NCI-H526 (cell line): Measurements from ENCODE around the gene GPC3.
"Not testable (repeated sequence)": the region's sequence is repeated elsewhere in the genome, so short reads cannot be mapped to it uniquely, and the experiment has no call there.

Experiments
- DNase-seq, 2 experiments: peaks; one replicate each; lab custom pipeline; 2025; lab: John Stamatoyannopoulos, UW

Gene GPC3

DNA sequence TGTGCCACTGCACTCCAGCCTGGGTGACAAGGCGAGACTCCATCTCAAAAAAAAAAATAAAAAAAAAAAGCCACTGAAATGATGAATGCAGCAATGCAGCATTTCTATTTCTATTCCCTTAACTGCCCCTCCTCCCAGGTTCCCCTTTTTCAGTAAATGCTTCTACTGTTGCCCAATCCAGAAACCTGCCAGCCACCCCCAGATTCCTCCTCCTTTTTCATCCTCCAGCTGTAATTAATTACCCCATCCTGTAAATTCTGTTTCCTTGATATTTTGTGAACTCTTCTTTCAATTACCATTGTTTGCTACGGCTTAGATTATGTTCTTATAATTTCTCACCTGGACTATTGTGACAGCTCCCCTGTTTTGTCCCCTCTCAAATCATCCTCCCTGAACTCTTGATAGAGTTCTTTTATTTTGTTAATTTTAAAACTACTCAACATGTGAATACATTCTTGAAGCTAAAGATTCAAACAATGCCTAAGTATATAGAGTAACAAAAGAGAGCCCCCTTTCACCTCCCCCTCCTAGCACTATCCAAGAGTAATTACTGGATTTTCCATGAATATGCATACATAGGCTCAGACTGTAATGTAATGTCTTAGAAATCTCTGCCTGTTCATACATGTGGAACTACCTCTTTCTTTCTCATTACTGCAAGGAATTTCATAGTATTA, 429.5 kb downstream of the GPC3 start:
- no peak for DNase-seq

DNA sequence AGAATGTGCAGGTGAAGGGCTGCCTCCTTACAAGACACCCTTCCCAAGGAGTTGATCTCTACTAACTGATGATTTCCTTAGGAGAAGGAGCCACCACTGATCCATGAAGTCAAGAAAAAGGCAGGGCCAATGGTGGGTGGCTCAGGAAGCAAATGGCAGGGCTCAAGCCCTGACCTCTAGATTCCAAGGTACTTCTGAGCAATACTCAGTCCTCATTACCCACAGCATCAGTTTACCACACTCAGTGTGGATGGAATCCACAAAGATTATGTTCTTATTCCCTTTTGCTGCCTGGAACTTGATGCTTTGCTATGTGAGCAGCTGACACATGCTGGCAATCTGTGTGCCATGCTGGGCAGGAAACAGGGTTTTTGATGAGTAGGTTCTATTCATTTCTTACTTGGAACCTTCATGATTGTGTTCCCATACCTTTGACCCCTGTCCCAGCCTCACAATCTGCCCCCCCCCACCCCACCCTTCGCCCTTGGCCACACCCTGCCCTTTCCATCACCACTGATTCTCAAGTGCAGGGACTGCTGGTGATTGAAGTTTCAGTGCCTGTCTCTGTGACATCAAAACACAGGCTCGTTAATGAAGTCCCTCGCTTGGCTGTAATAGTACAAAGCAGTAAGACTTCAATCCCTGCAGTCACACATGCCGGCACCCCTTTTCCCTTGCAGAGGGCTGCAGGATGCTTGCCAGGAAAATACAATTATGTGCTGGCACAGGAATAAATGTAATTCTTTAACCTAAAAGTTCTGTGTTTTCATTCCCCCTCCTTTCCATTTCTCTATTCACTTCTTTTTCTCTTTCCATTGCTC, 434.5 kb downstream of the GPC3 start:
- no peak for DNase-seq

DNA sequence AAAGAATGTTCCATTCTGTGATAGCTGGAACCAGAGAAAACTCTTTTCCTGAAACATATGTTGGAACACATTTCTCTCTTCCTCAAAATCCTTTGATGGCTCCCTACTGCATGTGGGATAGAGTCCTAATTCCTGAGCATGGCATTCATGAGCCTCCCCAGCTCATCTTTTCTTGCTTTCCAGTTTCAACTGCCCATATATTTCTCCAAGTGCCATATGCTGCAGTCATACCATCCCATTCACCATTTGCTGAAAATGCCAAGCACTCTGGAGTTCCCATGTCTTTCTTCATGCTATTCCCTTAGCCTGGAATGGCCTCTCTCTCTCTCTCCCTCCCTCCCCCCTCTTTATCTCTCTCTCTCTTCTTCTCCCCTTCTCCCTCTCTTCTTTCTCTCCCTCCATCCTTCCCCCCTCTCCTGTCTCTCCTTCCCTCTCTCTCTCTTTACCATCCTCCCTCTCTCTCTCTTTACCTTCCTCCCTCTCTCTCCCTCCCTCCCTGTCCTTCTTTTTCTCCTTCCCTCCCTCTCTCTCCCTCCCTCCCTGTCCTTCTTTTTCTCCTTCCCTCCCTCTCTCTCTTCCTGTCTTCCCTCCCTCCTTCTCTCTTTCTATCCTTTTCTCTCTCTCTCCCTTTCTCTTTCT, 436.0 kb downstream of the GPC3 start:
- no peak for DNase-seq

GRCh38 chrX:133546441-133546840, 439.0 kb downstream of the GPC3 start:
- DNase-seq, result no peak

DNA sequence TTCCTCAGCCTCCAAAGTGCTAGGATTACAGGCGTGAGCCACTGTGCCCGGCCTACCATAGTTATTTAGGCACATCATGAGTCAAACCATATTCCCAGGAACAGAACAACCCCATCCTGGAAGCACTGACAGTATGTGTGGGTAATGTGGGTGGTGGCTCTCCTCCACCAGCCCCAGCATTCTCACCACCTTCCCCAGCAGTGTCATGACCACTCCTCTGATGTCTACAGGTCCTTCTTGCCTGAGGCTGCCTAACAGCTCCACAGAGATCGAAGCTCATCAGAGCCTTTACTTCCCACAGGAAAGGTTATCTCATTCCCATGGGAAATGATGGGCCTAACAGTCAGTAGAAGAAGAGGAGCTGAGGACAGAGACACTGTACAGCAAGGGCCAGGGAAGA, 440.6 kb downstream of the GPC3 start:
- DNase-seq, result no peak

- DNase-seq, result no peak
Measured at GRCh38 chrX:133544115-133544514, 441.3 kb downstream of the GPC3 start.

DNA sequence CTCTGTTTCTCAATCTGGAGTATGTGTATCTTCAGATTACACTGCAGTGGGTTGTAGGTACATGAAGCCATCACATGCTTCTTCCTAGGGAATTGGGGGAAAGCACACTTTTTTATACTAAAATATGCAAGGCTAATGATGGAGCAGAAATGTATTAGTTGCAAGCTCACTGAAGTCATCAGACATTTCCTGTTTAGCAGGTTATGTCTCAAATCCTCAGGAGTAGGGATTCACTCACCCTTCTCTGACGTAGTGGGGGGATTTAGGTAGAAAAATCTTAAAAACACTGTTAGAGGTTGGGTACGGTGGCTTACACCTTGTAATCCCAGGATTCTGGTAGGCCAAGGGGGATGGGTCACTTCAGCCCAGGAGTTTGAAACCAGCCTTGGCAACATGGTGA, 441.7 kb downstream of the GPC3 start:
- DNase-seq, result no peak

DNA sequence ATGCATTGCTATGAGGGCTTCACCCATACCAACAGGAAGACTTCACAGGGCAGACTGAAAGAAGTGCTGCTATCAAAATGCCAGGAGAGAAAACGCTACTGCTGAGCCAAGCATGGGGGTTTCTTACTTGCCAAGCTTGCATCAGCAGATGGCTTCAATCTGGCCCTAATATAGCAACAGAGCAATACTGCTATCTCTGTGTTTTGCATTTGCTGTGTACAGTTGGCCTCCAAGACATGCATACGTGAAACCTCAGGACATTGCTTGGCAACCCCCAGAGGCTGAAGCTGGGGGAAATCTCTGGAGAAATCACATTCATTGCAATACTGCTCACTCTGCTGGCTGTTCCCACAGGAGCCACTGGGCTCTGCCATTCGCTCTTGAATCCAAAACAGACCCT, 442.9 kb downstream of the GPC3 start:
- no peak for DNase-seq

- DNase-seq, result no peak
Measured at GRCh38 chrX:133541021-133541420, 444.4 kb downstream of the GPC3 start.

- no peak for DNase-seq
Measured at GRCh38 chrX:133538148-133538547, 447.2 kb downstream of the GPC3 start.

DNA sequence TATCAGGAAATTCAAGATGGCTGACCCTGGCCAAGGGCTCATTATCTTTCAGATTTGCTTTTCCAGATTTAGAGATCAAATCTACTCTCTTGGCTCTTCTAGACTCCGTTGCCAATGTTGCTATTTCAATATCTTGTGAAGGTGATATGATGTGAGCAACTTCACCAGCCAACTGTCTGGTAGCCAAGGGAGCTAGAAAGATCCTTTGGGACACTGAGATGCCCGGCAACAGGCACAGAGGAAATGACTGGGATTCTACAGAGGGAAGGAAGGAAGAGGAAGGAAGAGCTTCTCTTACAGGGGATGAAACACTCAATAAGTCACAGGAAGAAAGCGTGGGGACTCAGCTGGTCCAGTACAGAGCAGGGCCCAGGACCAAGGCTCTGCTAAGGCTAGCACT, 448.3 kb downstream of the GPC3 start:
- DNase-seq, result no peak

DNA sequence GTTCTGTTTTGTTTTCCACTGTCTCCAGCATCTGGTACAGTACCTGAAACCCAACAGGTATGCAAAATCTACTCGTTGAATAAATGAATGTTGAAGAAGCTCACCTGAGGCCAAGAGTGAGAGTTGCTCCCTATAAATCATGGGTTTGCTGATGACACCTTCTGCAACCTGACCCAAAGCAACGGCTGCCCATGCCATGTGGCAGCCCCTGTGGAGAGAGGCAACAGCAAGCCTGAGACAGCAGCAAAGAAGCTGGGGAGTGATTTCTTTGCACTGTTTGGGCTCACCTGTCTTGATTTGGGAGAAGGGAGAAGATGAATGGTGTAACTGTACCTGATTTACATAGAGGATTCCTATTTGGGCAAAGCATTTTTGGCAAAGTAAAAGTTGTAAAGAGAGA, 450.3 kb downstream of the GPC3 start:
- DNase-seq, result peak; percentile 5 to 13

- DNase-seq, result no peak
Measured at GRCh38 chrX:133534172-133534571, 451.2 kb downstream of the GPC3 start.

DNA sequence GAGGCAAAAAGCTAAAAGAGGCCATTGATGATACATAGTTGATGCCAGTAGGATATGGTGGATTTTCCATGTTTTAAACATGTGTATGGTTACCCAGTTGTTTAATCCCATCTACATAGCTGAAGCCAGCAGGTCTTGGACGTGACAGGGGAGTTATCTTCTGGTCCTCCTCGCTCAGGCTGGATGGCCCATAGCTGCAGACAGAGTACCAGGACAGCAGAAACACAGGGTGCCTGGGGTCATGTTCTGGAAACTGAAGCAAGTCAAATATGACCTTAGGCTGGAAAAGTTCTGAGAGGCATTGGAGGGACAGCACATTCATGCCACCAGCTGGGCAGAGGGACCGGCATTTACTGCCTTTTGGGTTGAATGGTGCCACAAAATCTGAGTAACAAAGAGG, 452.1 kb downstream of the GPC3 start:
- DNase-seq, result no peak

DNA sequence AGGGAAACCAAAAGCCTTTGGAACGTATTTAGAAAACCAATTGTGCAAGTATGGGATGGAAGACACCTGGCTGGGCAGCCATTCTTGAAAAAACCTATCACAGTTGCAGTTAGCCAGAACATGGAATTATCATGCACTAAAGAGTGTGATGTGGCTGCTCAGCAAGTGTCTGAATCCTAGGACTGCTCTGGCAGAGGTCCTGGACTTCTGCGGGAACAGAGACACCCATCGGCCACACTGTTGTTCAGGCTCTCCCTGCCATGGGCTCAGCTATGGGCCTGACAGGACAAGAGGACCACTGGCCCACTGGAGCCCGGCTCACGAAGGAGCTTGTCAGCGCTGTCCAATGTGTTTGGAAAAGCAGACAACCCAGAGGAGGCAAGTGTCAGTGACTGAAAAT, 454.4 kb downstream of the GPC3 start:
- DNase-seq, result no peak

DNA sequence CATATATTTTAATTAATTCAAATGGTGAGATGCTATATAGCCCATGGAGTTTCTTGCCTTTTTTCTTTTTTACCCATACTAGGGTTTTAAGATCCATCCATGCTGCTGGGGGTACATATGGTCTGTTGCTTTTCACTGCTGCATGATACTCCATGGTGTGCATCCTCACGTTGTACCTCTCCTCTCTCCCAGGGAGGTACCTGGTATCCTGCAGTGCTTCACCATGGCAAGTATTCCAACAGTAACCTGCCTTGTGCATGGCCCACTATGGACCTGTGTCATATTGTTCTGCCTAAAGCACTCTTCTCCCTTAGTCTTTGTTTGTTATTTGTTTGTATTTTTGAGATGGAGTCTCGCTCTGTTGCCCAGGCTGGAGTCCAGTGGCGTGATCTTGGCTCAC, 455.8 kb downstream of the GPC3 start:
- DNase-seq, result no peak

DNA sequence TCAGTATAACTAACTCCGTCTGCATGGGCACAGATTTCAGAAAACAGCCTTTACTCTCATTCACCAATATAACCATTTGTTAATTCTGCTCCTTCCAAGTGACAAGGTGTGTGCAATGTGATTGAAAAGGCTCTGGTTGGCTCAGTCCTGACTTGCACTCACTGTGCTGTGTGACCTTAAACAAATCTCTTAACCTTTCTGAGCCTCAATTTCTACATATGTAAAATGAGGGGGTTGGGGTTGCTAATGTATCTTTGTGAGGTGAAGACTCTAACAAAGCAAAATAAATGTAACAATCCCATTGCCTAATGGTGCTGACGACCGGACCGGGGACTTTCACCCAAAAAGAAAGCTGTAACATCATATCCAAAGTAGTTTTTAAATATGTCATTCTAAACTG, 457.6 kb downstream of the GPC3 start:
- DNase-seq, result no peak

DNA sequence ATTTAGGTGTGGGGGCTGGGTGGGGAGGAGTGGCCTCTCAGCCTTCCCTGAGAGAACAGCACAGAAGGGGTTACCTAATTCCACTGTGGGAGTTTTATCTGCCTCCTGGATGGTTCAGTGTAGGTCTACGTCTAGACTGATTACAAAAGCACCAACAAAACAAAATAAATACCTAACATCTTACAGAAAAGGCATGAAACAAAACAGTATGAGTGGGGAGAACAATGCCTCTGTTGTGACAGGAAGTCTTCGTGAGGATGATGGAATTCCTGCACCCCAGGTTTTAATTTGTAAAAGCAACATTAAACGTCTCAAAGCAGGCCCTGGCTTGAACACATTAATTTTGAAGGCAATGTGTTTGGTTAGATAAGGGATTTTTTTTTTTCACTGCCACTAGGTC, 458.0 kb downstream of the GPC3 start:
- no peak for DNase-seq

DNA sequence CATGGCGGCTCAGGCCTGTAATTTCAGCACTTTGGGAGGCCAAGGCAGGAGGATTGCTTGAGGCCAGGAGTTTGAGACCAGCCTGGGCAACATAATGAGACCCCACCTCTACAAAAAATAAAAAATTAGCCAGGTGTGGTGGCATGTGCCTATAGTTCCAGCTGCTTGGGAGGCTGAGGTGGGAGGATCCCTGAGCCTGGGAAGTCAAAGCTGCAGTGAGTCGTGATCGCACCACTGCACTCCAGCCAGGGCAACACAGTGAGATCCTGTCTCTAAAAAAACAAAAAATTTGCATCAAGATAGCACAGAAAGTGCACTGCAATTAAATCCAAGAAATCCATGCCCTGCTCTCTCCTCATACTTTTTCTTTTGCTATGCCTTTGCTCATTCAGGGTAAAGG, 458.6 kb downstream of the GPC3 start:
- DNase-seq, result not testable (repeated sequence)

DNA sequence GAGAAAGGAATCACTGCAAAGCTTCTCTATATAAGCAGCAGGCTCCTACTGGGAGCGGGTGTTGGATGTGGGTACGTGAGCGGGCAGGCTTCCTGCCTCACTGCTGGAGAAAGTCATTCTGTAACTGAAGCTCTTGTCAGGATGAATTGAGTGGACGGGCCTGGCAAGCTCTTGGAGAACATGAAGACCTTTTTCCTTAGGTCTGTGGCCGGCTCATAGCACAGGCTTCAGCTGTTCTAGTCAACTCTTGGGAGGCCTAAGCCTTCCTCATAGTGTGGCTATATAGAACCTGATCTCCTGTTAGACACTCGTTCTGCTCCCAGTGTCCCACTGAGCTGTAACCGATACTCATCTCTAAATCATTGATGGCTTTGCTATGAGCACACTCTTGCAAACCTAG, 461.9 kb downstream of the GPC3 start:
- DNase-seq, result no peak

- DNase-seq, result no peak
Measured at GRCh38 chrX:133523081-133523487, 462.3 kb downstream of the GPC3 start.

GRCh38 chrX:133516686-133517085, 468.7 kb downstream of the GPC3 start:
- DNase-seq, result no peak

DNA sequence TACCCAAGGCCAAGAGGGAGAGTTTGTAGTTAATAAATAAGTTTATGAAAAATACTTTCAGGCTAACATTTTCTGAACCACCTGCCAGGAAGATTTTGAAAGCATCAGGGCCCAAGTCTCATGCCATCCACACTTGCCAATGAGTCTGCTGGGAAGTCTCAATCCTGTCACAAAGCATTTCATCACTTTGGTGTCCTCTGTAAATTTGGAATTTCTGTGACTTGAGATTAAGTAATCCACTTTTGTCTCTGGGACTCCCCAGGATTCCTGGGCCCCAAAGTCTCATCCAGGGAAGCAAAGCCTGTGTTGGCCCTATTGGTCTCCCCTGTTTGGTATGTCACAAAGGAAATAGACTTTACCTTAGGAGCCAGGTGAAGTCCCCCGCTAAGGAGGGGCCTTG, 470.9 kb downstream of the GPC3 start:
- no peak for DNase-seq
